Colonic mucosa (tissue), 4 donors: ENCODE measurements around the gene C14orf119. TPM values are rescaled to one million over a fixed set of nuclear protein-coding genes. Genes with fewer than 3 reads are reported as not detected.

Experiments used
- DNase-seq: peaks from one replicate; pipeline ENCODE4 v3.0.0-alpha.2; 2020
- H3K27ac ChIP-seq: fragments of 200-600 bp; one replicate; pipeline ENCODE4 v1.8.0; 2021
- H3K27me3 ChIP-seq: fragments of 200-600 bp; one replicate; pipeline ENCODE4 v1.8.0; 2021
- H3K36me3 ChIP-seq: fragments of 200-600 bp; one replicate; pipeline ENCODE4 v1.8.0; 2021
- H3K4me1 ChIP-seq: fragments of 200-600 bp; one replicate; pipeline ENCODE4 v1.8.0; 2021; ENCODE audit warnings: mild to moderate bottlenecking
- H3K4me3 ChIP-seq: fragments of 200-600 bp; one replicate; pipeline ENCODE4 v1.8.0; 2021
- H3K9ac ChIP-seq, 2 donors: one replicate each; pipeline ENCODE4 v1.7.0; 2013; ENCODE audit warnings: control low read depth in 2 of 2, low read depth in 2 of 2, low read length in 2 of 2
- H3K9me3 ChIP-seq: fragments of 200-600 bp; one replicate; pipeline ENCODE4 v1.8.0; 2021
- CTCF ChIP-seq: fragments of 200-600 bp; IDR thresholded peaks from one replicate; pipeline ENCODE4 v1.8.0; 2022; ENCODE audit warnings: antibody characterized with exemption, mild to moderate bottlenecking
- intact Hi-C: fragments of 100-400 bp; cut with DNase I; formaldehyde crosslinking; loops from one replicate; pipeline ENCODE4 v1.14.1; 2022
- total RNA-seq, 2 donors: library from RNA; stranded (reverse); fragmentation: NEBNext Ultra II Directional in 1 of 2; extraction: Animal tissue kit (Norgen Biotek cat#: 25700) in 1 of 2; gene quantifications; one replicate each; pipeline ENCODE4 v1.2.1, GENCODE V29; 2021
- donor health status: healthy.
- donor health status: DM: no; HTN: no; CAD: no.
- donor health status: DM: no; HTN: no; CAD: no.

The C14orf119 gene
- total RNA-seq, 2 donors from 2014 or later: 56.2 to 59.2 TPM

GRCh38 chr14:23089498-23090253 lies 5.6 kb upstream of the C14orf119 start:
- intact Hi-C loops: no loop called here
- no peak for DNase-seq
- no peak for TF ChIP-seq CTCF
- no peaks in the 10 kb centered on the region for H3K9me3 ChIP-seq
- H3K27me3 ChIP-seq: no peaks in the 10 kb centered on the region
- H3K27ac ChIP-seq: no peak overlapping the region
- peaks cover 4% of the 10 kb centered on the region for H3K4me1 ChIP-seq
- H3K4me3 ChIP-seq: no peak overlapping the region
- H3K9ac ChIP-seq: no peak overlapping the region
- peaks cover 29% of the 10 kb centered on the region for H3K36me3 ChIP-seq

GRCh38 chr14:23090254-23090636 lies 5.1 kb upstream of the C14orf119 start:
- Histone ChIP-seq H3K4me1 (peaks cover 4% of the 10 kb centered on the region), H3K27ac (no peak overlapping the region), H3K9ac (no peak overlapping the region), H3K36me3 (peaks cover 29% of the 10 kb centered on the region), H3K27me3 (no peaks in the 10 kb centered on the region), H3K4me3 (no peak overlapping the region), H3K9me3 (no peaks in the 10 kb centered on the region)
- intact Hi-C loops: no loop called here
- DNase-seq: no peak
- TF ChIP-seq CTCF: no peak

DNA sequence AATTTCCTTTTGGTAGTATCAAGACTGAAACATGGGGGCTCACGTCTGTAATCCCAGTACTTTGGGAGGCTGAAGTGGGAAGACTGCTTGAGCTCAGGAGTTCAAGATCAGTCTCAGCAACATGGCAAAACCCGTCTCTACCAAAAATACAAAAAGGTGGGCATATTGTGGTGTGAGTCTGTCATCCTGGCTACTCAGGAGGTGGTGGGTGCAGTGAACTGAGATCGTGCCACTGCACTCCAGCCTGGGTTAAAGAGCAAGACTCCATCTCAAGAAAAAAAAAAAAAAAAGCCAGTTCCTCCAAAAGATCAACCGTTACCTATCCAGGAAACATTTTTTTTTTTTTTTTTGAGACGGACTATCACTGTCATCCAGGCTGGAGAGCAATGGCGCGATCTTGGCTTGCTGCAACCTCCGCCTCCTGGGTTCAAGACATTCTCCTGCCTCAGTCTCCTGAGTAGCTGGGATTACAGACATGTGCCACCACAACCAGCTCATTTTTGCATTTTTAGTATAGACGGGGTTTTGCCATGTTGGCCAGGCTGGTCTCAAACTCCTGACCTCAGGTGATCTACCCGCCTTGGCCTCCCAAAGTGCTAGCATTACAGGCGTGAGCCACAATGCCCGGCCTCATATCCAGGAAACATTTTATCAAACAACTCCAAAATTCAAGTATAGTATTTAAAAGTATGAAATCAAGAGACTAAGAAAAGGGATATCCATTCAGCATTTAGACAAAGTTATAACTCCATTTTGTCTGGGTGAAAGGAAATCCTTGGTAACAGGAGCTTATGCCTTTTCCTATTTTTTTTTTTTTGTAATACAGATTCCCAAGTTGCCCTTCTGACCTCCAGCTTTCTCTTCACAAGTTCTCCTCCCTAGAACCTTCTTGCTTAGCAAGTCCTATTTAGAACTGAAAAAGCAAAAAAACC lies 3.7 kb upstream of the C14orf119 start:
- intact Hi-C loops: no loop called here
- Histone ChIP-seq H3K4me3 (no peak overlapping the region), H3K9me3 (no peaks in the 10 kb centered on the region), H3K27ac (no peak overlapping the region), H3K4me1 (peaks cover 4% of the 10 kb centered on the region), H3K36me3 (peaks cover 29% of the 10 kb centered on the region), H3K27me3 (no peaks in the 10 kb centered on the region), H3K9ac (no peak overlapping the region)
- TF ChIP-seq CTCF: no peak
- DNase-seq: no peak

DNA sequence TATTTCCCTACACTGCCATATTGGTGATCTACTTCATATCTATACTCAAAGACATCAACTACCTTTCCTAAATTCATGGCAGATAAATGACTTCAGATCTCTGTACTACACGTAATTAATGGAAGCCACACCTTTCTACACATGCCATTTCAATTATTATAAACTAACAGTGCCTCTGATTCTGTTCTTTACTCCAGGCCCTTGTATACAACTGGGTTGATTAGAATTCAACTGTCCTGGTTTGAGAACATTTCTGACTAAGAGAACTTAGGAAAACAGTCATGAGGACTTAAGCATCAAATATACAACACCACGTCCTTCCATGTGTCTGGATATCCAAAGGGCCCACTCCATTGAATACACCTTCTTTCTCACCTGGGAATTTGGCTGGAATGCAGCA lies 2.2 kb upstream of the C14orf119 start:
- TF ChIP-seq CTCF: no peak
- DNase-seq: no peak
- H3K36me3 ChIP-seq: peaks cover 29% of the 10 kb centered on the region
- H3K27me3 ChIP-seq: no peaks in the 10 kb centered on the region
- intact Hi-C loops: no loop called here
- no peak overlapping the region for H3K9ac ChIP-seq
- no peak overlapping the region for H3K27ac ChIP-seq
- no peak overlapping the region for H3K4me3 ChIP-seq
- H3K4me1 ChIP-seq: peaks cover 4% of the 10 kb centered on the region
- H3K9me3 ChIP-seq: no peaks in the 10 kb centered on the region

GRCh38 chr14:23093526-23093925 lies 1.8 kb upstream of the C14orf119 start:
- peak overlapping the region; percentile 74 for H3K4me3 ChIP-seq

More at GRCh38 chr14:23093526-23093925, 1.8 kb upstream of the C14orf119 start:
- Histone ChIP-seq H3K27ac (no peak overlapping the region), H3K4me1 (peaks cover 4% of the 10 kb centered on the region), H3K27me3 (no peaks in the 10 kb centered on the region), H3K36me3 (peaks cover 26% of the 10 kb centered on the region), H3K9ac (peak overlapping the region in 1 of 2 donors; percentile 99), H3K9me3 (no peaks in the 10 kb centered on the region)
- DNase-seq: no peak
- intact Hi-C loops: no loop called here
- no peak for TF ChIP-seq CTCF
